ENCODE measurements around the gene TANC1. TPM values are rescaled to one million over a fixed set of nuclear protein-coding genes. Genes with fewer than 3 reads are reported as not detected.

Gene TANC1
- total RNA-seq, 6 experiments from 2014 or later: 22.4 to 27.7 (median 23.1) TPM

DNA sequence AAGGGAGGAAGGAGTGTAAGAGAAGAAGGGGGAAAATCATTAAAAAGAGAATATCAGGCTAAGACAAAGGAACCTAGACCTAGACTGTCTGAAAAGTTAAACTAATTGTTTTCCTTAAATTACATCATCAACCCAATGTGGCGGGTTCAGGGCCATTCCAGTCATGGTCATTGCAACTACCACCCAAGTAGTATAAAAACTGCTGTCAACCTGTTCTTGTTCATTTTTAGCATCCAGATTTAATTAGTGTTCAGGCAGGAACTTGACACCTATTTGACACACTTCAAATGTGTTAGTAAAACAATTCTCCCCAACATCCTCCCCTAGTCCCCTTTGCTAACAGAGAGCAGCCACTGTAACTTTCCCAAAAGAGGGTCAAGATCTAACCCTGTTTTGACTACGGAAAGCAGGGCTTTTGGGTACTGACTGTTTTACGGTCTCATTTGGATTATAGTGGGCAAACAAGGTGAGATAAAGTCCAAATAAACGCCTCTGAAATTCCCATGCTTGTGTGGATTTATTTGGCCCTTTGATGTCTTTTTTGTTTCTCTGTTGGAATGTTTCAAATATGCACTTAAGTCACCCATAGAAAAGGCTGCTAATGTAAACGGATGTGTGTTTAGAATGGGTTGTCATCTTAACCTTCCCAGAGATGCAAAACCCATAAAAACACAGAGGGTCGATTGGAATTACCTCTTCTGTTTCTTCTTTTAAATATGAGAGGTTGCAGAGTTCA is 19.3 kb upstream of the TANC1 start:
- TF ChIP-seq, protein P1, sequence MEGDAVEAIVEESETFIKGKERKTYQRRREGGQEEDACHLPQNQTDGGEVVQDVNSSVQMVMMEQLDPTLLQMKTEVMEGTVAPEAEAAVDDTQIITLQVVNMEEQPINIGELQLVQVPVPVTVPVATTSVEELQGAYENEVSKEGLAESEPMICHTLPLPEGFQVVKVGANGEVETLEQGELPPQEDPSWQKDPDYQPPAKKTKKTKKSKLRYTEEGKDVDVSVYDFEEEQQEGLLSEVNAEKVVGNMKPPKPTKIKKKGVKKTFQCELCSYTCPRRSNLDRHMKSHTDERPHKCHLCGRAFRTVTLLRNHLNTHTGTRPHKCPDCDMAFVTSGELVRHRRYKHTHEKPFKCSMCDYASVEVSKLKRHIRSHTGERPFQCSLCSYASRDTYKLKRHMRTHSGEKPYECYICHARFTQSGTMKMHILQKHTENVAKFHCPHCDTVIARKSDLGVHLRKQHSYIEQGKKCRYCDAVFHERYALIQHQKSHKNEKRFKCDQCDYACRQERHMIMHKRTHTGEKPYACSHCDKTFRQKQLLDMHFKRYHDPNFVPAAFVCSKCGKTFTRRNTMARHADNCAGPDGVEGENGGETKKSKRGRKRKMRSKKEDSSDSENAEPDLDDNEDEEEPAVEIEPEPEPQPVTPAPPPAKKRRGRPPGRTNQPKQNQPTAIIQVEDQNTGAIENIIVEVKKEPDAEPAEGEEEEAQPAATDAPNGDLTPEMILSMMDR (IDR thresholded peaks at IDR 0.05): no peak
- H3K27ac Mint-ChIP-seq: no peak overlapping the region
- DNase-seq: no peak
- peaks cover 19% of the 10 kb centered on the region for H3K4me1 Mint-ChIP-seq (ENCODE audit: low read depth)
- 0 out of 2 replicates have a peak, but pooled peaks cover 3% of the 10 kb centered on the region for H3K9me3 Mint-ChIP-seq
- peaks cover 7% of the 10 kb centered on the region for H3K27me3 Mint-ChIP-seq (ENCODE audit: insufficient read depth)
- H3K4me3 Mint-ChIP-seq: no peak overlapping the region
- 0 out of 2 replicates have a peak, but pooled peaks cover 3% of the 10 kb centered on the region for H3K36me3 Mint-ChIP-seq (ENCODE audit: low read depth)

- H3K4me3 Mint-ChIP-seq: no peak overlapping the region
- peaks cover 11% of the 10 kb centered on the region for H3K27me3 Mint-ChIP-seq (ENCODE audit: insufficient read depth)
- H3K4me1 Mint-ChIP-seq (ENCODE audit: low read depth): peaks cover 14% of the 10 kb centered on the region
- DNase-seq: no peak
- H3K36me3 Mint-ChIP-seq (ENCODE audit: low read depth): no peaks in the 10 kb centered on the region
- TF ChIP-seq, protein P1 (IDR thresholded peaks at IDR 0.05): no peak
- no peaks in the 10 kb centered on the region for H3K9me3 Mint-ChIP-seq
- H3K27ac Mint-ChIP-seq: no peak overlapping the region
These were observed 15.0 kb upstream of the TANC1 start for GRCh38 chr2:158953454-158953853.

- H3K27ac Mint-ChIP-seq: peak overlapping the region; percentile 49; the same call in 1 of the 2 replicates
- TF ChIP-seq, protein P1 (IDR thresholded peaks at IDR 0.05): no peak
These were observed 14.3 kb upstream of the TANC1 start for GRCh38 chr2:158953926-158954763.

GRCh38 chr2:158955842-158956365 is 12.5 kb upstream of the TANC1 start:
- no peaks in the 10 kb centered on the region for H3K36me3 Mint-ChIP-seq (ENCODE audit: low read depth)
- peaks cover 8% of the 10 kb centered on the region for H3K27me3 Mint-ChIP-seq (ENCODE audit: insufficient read depth)
- H3K4me3 Mint-ChIP-seq: no peak overlapping the region
- TF ChIP-seq, protein P1 (IDR thresholded peaks at IDR 0.05): no peak
- no peak for DNase-seq
- peaks cover 14% of the 10 kb centered on the region for H3K4me1 Mint-ChIP-seq (ENCODE audit: low read depth)
- H3K9me3 Mint-ChIP-seq: no peaks in the 10 kb centered on the region
- H3K27ac Mint-ChIP-seq: no peak overlapping the region

More at GRCh38 chr2:158953926-158954763, 14.3 kb upstream of the TANC1 start:
- peak overlapping the region; percentile 38 for H3K4me3 Mint-ChIP-seq
- no peaks in the 10 kb centered on the region for H3K36me3 Mint-ChIP-seq (ENCODE audit: low read depth)
- DNase-seq: peak; percentile 73
- peaks cover 14% of the 10 kb centered on the region for H3K4me1 Mint-ChIP-seq (ENCODE audit: low read depth)
- H3K9me3 Mint-ChIP-seq: no peaks in the 10 kb centered on the region
- H3K27me3 Mint-ChIP-seq (ENCODE audit: insufficient read depth): peaks cover 10% of the 10 kb centered on the region

GRCh38 chr2:158958365-158958764 is 10.1 kb upstream of the TANC1 start:
- peaks cover 10% of the 10 kb centered on the region for H3K27me3 Mint-ChIP-seq (ENCODE audit: insufficient read depth)
- no peaks in the 10 kb centered on the region for H3K9me3 Mint-ChIP-seq
- TF ChIP-seq, protein P1 (IDR thresholded peaks at IDR 0.05): no peak
- H3K36me3 Mint-ChIP-seq (ENCODE audit: low read depth): no peaks in the 10 kb centered on the region
- H3K27ac Mint-ChIP-seq: no peak overlapping the region
- H3K4me1 Mint-ChIP-seq (ENCODE audit: low read depth): peaks cover 14% of the 10 kb centered on the region
- H3K4me3 Mint-ChIP-seq: no peak overlapping the region
- DNase-seq: no peak
